Gastroesophageal sphincter (tissue), 4 donors: ENCODE measurements around the gene L3MBTL4. TPM values are rescaled to one million over a fixed set of nuclear protein-coding genes. Genes with fewer than 3 reads are reported as not detected.

Source experiments
- ATAC-seq: fragments of 150-250 bp; one replicate; pipeline ENCODE4 v1.9.1; 2016; ENCODE audit warnings: mild to moderate bottlenecking, moderate library complexity
- H3K27ac ChIP-seq, 4 donors: fragments of 200-600 bp; sonication (generic) in 3 of 4; 1 replicate in 3 of 4; 2 replicates in 1 of 4; pipeline ENCODE4 v1.5.1; 2016 to 2019
- H3K27me3 ChIP-seq: fragments of 200-600 bp; sonication (generic); one replicate; pipeline ENCODE4 v1.5.1; 2019
- H3K36me3 ChIP-seq, 2 donors: fragments of 200-600 bp; sonication (generic); one replicate each; pipeline ENCODE4 v1.5.1; 2019; ENCODE audit warnings: control low read depth in 1 of 2
- H3K4me1 ChIP-seq, 3 donors: fragments of 200-600 bp; sonication (generic); 1 replicate in 2 of 3; 2 replicates in 1 of 3; pipeline ENCODE4 v1.5.1; 2016 to 2019; ENCODE audit warnings: control low read depth in 2 of 3
- H3K4me3 ChIP-seq, 2 donors: fragments of 200-600 bp; sonication (generic); one replicate each; pipeline ENCODE4 v1.5.1; 2019; ENCODE audit warnings: mild to moderate bottlenecking in 1 of 2, moderate library complexity in 1 of 2
- H3K9me3 ChIP-seq, 3 donors: fragments of 200-600 bp; sonication (generic); one replicate each; pipeline ENCODE4 v1.5.1; 2017 to 2019; ENCODE audit warnings: control low read depth in 2 of 3
- EP300 ChIP-seq: sonication (generic); formaldehyde crosslinking; IDR thresholded peaks from one replicate; pipeline ENCODE4 v1.6.1; 2017; ENCODE audit warnings: antibody characterized with exemption, mild to moderate bottlenecking
- POLR2A ChIP-seq, 2 donors: fragments of 450-650 bp; IDR thresholded peaks; one replicate each; pipeline ENCODE4 v1.6.1; 2017; ENCODE audit warnings: antibody characterized with exemption in 2 of 2, mild to moderate bottlenecking in 2 of 2, moderate library complexity in 1 of 2
- POLR2AphosphoS5 ChIP-seq: sonication (generic); formaldehyde crosslinking; IDR thresholded peaks from one replicate; pipeline ENCODE4 v1.6.1; 2017; ENCODE audit warnings: antibody characterized with exemption
- WGBS, 2 donors: methylation state at CpG; one replicate each; pipeline ENCODE4 v1.1.5; 2018; ENCODE audit warnings: low coverage in 1 of 2; 5-methylcytosine and 5-hydroxymethylcytosine counted together
- total RNA-seq, 4 donors: library from RNA; depleted of rRNA; stranded (reverse); fragments of >200 nt; gene quantifications; one replicate each; pipeline ENCODE4 v1.1.0, GENCODE V29; 2016
- TF ChIP-seq, protein P1 (sequence below), 4 experiments: fragments of 200-600 bp in 2 of 4; fragments of 450-650 bp in 2 of 4; sonication (generic) in 1 of 4; IDR thresholded peaks; one replicate each; pipeline ENCODE4 v1.5.1; 2017 to 2019; ENCODE audit warnings: antibody characterized with exemption in 4 of 4, mild to moderate bottlenecking in 2 of 4, moderate library complexity in 2 of 4

L3MBTL4 gene
- total RNA-seq, 4 donors from 2014 or later: 0.46 to 8.1 (median 4.9) TPM

DNA sequence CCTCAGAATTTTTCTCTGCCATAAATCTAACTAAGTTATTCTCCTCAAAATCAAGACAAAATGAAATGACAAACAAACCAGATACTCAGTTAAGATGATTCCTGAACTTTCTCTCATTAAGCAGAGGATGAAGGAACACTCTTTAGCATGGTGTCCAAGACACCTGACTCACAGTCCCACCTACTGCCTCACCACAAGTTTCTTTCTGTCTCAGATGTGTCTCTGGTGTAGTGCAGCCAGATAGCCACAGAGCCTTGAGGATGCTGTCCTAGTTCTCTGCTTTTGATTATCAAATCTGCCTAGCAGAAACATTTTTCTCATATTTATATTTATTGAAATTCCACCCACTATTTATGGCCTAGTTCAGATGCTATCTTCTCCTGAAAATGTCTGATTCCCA, 415.8 kb downstream of the L3MBTL4 start:
- Histone ChIP-seq H3K27me3 (no peaks in the 10 kb centered on the region), H3K4me3 (no peak overlapping the region), H3K27ac (no peak overlapping the region), H3K9me3 (peaks cover 0 to 7% (median 0%) of the 10 kb centered on the region in 3 donors), H3K4me1 (no peaks in the 10 kb centered on the region), H3K36me3 (no peaks in the 10 kb centered on the region)
- no peak for TF ChIP-seq POLR2AphosphoS5
- TF ChIP-seq POLR2A (IDR thresholded peaks at IDR 0.05): no peak
- TF ChIP-seq, protein P1, sequence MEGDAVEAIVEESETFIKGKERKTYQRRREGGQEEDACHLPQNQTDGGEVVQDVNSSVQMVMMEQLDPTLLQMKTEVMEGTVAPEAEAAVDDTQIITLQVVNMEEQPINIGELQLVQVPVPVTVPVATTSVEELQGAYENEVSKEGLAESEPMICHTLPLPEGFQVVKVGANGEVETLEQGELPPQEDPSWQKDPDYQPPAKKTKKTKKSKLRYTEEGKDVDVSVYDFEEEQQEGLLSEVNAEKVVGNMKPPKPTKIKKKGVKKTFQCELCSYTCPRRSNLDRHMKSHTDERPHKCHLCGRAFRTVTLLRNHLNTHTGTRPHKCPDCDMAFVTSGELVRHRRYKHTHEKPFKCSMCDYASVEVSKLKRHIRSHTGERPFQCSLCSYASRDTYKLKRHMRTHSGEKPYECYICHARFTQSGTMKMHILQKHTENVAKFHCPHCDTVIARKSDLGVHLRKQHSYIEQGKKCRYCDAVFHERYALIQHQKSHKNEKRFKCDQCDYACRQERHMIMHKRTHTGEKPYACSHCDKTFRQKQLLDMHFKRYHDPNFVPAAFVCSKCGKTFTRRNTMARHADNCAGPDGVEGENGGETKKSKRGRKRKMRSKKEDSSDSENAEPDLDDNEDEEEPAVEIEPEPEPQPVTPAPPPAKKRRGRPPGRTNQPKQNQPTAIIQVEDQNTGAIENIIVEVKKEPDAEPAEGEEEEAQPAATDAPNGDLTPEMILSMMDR (IDR thresholded peaks at IDR 0.05): no peak
- no peak for TF ChIP-seq EP300
- ATAC-seq: no peak

DNA sequence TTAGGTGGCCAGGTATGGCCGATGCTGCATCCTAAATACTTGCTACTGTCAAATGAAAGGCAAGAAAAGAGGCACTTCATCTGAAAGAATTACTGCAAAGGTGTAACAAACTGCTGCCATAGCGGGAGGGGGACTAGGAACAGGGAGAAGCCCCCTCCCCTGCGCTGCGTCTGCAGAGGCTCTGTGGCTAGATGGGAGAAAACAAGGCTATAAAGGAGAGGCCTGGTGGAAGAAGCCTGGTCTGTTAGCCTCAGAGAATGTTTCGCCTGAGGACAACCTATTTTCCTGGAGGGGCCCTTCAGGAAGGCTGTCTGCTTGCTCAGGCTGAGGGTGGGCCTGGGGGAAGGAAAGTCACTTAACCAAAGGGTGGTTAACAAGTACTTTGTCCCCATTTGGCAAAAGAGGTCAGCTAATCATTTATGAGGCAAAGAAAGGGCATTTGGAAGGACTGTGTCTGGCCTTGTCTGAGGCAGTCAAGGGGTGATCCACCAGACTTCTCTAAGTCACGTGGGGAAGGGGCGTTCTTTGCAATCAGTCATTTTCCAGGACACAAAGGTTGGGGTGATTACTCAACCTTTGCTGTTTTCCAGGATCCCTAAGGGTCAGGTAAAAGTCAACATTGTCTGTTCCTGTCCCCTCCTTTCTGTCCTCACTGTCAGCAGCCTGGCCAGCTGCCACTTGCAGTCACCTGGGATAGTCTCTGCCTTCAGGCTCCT, 416.4 kb downstream of the L3MBTL4 start:
- Histone ChIP-seq H3K27me3 (no peaks in the 10 kb centered on the region), H3K4me1 (no peaks in the 10 kb centered on the region), H3K27ac (no peak overlapping the region), H3K4me3 (no peak overlapping the region), H3K9me3 (peaks cover 0 to 7% (median 0%) of the 10 kb centered on the region in 3 donors), H3K36me3 (no peaks in the 10 kb centered on the region)
- WGBS, 2 donors: 70 to 85% methylated on average over 6 to 7 of the region's 7 CpGs
- no peak for ATAC-seq
- no peak for TF ChIP-seq EP300
- TF ChIP-seq, protein P1 (IDR thresholded peaks at IDR 0.05): no peak
- no peak for TF ChIP-seq POLR2A (IDR thresholded peaks at IDR 0.05)
- TF ChIP-seq POLR2AphosphoS5: no peak

DNA sequence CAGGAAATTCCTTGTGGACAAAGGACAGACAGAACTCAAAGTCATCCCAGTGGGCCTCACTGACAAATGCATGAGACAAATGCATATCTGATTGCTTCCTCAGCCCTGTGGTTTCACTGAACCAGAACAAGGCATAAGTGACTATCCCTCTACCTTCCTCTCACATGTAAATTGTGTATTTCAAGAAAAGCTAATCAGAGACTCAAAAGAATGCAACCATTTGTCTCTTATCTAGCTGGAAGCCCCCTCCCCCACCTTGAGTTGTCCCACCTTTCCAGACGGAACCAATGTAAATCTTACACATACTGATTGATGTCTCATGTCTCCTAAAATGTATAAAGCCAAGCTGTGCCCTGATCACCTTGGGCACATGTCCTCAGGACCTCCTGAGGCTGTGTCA, 417.4 kb downstream of the L3MBTL4 start:
- no peaks in the 10 kb centered on the region for H3K4me1 ChIP-seq
- no peak overlapping the region for H3K27ac ChIP-seq
- 60% methylated on average over 1 of the region's 1 CpG; no CpG with 5 or more reads in 1 of the 2 donors for WGBS, 2 donors
- no peak overlapping the region for H3K4me3 ChIP-seq
- no peaks in the 10 kb centered on the region for H3K27me3 ChIP-seq
- H3K9me3 ChIP-seq: peaks cover 0 to 7% (median 0%) of the 10 kb centered on the region in 3 donors
- no peaks in the 10 kb centered on the region for H3K36me3 ChIP-seq
- TF ChIP-seq POLR2A (IDR thresholded peaks at IDR 0.05) (no peak), EP300 (no peak), POLR2AphosphoS5 (no peak)
- TF ChIP-seq, protein P1 (IDR thresholded peaks at IDR 0.05): no peak
- no peak for ATAC-seq

DNA sequence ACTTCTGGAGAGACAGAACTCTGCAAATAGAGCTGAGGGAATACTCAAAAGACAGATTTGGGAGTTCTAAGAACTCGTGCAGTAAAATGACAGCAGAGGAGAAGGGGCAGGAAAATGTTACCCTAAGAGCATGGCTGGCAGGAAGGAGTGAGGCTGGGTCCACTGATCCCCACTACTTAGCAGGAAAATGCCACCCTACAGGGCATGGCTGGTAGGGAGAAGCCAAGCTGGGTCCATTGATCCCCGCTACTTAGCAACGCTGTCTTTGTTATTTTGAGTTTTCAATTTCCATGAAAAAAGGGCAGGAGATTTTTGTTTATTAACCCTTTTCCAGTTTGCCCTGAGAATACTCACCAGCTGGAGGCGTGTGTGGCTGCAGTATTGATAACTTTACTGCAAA, 419.1 kb downstream of the L3MBTL4 start:
- no peaks in the 10 kb centered on the region for H3K36me3 ChIP-seq
- H3K27me3 ChIP-seq: no peaks in the 10 kb centered on the region
- H3K9me3 ChIP-seq: peaks cover 0 to 7% (median 0%) of the 10 kb centered on the region in 3 donors
- no peaks in the 10 kb centered on the region for H3K4me1 ChIP-seq
- ATAC-seq: no peak
- no peak for TF ChIP-seq POLR2AphosphoS5
- TF ChIP-seq POLR2A (IDR thresholded peaks at IDR 0.05): no peak
- TF ChIP-seq, protein P1 (IDR thresholded peaks at IDR 0.05): no peak
- TF ChIP-seq EP300: no peak
- no peak overlapping the region for H3K4me3 ChIP-seq
- H3K27ac ChIP-seq: no peak overlapping the region
- WGBS, 2 donors: 69 to 71% methylated on average over 4 of the region's 4 CpGs

DNA sequence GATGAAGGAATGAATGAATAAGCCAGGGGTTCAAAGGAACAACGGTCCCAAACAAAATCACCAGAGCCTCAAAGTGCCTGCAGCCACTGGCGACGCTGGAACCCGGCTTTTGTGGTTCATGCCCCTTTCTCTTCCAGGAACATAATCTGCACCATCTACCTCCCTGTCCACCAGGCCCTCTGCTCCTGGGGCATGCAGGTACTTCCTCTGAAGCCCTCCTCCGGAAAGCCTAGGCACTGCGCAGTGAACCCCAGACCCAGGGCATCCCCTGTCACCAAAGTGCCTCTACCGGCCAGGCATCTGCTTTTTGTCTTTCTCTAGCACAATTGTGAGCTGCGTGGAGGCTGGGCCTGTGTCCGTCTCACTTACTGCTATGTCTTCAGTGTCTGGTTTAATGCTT, 420.8 kb downstream of the L3MBTL4 start:
- ATAC-seq: no peak
- no peak for TF ChIP-seq EP300
- no peak for TF ChIP-seq POLR2A (IDR thresholded peaks at IDR 0.05)
- TF ChIP-seq, protein P1 (IDR thresholded peaks at IDR 0.05): no peak
- TF ChIP-seq POLR2AphosphoS5: no peak

More for the DNA sequence above, 420.8 kb downstream of the L3MBTL4 start:
- Histone ChIP-seq H3K27ac (no peak overlapping the region), H3K36me3 (no peaks in the 10 kb centered on the region), H3K9me3 (no peaks in the 10 kb centered on the region), H3K27me3 (no peaks in the 10 kb centered on the region), H3K4me3 (no peak overlapping the region), H3K4me1 (no peaks in the 10 kb centered on the region)
- 96 to 97% methylated on average over 5 to 9 of the region's 9 CpGs for WGBS, 2 donors
